MM.1S (cell line): ENCODE results near the gene ABCC8.

Experiments
- CTCF ChIP-seq: fragments of 300-600 bp; sonication (generic); IDR thresholded peaks from 2 replicates; pipeline ENCODE4 v1.5.1; 2016; ENCODE audit warnings: antibody characterized with exemption, low read length, mixed read lengths
- EZH2 ChIP-seq: fragments of 300-600 bp; sonication (generic); optimal IDR thresholded peaks from 2 replicates; pipeline ENCODE3; 2017; ENCODE audit warnings: low read depth, mild to moderate bottlenecking, antibody characterized with exemption, low read length, mixed read lengths

GRCh38 chr11:17471501-17471900 lies 5.1 kb downstream of the ABCC8 start:
- no peak for TF ChIP-seq CTCF
- no peak for TF ChIP-seq EZH2
